ENCODE data around the gene PCDHGC4. TPM values are rescaled to one million over a fixed set of nuclear protein-coding genes. Genes with fewer than 3 reads are reported as not detected.

The PCDHGC4 gene
- total RNA-seq, 1 donor from 2014 or later, result 0.69 TPM

DNA sequence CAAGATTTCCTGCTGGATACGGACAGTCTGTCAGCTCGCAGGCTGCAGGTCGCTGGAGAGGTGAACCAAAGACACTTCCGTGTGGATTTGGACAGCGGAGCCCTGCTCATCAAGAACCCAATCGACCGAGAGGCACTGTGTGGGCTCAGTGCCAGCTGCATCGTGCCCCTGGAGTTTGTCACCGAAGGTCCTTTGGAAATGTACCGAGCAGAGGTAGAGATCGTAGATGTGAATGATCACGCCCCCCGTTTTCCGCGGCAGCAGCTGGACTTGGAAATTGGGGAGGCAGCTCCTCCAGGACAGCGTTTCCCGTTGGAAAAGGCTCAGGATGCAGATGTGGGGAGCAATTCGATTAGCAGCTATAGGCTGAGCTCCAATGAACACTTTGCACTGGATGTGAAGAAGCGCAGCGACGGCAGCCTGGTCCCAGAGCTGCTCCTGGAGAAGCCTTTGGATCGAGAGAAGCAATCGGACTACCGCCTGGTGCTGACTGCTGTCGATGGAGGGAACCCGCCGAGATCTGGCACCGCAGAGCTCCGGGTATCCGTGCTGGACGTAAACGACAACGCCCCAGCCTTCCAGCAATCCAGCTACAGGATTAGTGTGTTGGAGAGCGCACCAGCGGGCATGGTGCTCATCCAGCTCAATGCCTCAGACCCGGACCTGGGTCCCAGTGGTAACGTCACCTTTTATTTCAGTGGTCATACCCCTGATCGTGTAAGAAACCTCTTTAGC, 658 bp downstream of the PCDHGC4 start:
- no peak for ATAC-seq (ENCODE audit: low read depth)
- POLR2A ChIA-PET, result interaction anchor here (0.9 to 1.2 kb wide), 2 partner anchors 10 to 23 kb away, joined by 3 read pairs; no protein-coding TSS in a partner anchor
- H3K4me3 Mint-ChIP-seq, result peak overlapping the region; percentile 61
- no peak overlapping the region for H3K27ac Mint-ChIP-seq
- no peaks in the 10 kb centered on the region for H3K36me3 Mint-ChIP-seq (ENCODE audit: low read depth)
- H3K4me1 Mint-ChIP-seq, result peaks cover 17% of the 10 kb centered on the region
- H3K9me3 Mint-ChIP-seq, result no peaks in the 10 kb centered on the region
- no peak for DNase-seq
- peaks cover 63% of the 10 kb centered on the region for H3K27me3 Mint-ChIP-seq
- CTCF ChIA-PET, result interaction anchor here (0.5 to 1.0 kb wide), 2 partner anchors 38 to 83 kb away, joined by 3 read pairs; no protein-coding TSS in a partner anchor
- intact Hi-C loops (cut with micrococcal nuclease), result no loop called here
- TF ChIP-seq, protein P1, sequence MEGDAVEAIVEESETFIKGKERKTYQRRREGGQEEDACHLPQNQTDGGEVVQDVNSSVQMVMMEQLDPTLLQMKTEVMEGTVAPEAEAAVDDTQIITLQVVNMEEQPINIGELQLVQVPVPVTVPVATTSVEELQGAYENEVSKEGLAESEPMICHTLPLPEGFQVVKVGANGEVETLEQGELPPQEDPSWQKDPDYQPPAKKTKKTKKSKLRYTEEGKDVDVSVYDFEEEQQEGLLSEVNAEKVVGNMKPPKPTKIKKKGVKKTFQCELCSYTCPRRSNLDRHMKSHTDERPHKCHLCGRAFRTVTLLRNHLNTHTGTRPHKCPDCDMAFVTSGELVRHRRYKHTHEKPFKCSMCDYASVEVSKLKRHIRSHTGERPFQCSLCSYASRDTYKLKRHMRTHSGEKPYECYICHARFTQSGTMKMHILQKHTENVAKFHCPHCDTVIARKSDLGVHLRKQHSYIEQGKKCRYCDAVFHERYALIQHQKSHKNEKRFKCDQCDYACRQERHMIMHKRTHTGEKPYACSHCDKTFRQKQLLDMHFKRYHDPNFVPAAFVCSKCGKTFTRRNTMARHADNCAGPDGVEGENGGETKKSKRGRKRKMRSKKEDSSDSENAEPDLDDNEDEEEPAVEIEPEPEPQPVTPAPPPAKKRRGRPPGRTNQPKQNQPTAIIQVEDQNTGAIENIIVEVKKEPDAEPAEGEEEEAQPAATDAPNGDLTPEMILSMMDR (IDR thresholded peaks at IDR 0.05), result no peak

DNA sequence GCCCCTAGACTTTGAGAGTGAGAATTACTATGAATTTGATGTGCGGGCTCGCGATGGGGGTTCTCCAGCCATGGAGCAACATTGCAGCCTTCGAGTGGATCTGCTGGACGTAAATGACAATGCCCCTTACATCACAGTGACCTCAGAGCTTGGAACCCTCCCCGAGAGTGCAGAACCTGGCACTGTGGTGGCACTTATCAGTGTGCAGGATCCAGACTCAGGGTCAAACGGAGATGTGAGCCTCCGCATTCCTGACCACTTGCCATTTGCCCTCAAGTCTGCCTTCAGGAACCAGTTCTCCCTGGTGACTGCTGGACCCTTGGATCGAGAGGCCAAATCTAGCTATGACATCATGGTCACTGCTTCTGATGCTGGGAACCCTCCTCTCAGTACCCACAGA, 1.3 kb downstream of the PCDHGC4 start:
- POLR2A ChIA-PET, result interaction anchor here (1.2 kb wide), 1 partner anchor 22 kb away, joined by 3 read pairs; no protein-coding TSS in a partner anchor
- ATAC-seq (ENCODE audit: low read depth) (no peak), DNase-seq (no peak)
- CTCF ChIA-PET, result interaction anchor here (1.0 to 1.3 kb wide), 2 partner anchors 38 to 56 kb away, joined by 3 to 4 read pairs; partner anchors contain the start of gene PCDHGA12
- Mint-ChIP-seq H3K9me3 (no peaks in the 10 kb centered on the region), H3K4me3 (no peak overlapping the region), H3K27me3 (peaks cover 64% of the 10 kb centered on the region), H3K27ac (no peak overlapping the region), H3K4me1 (peaks cover 19% of the 10 kb centered on the region), H3K36me3 (ENCODE audit: low read depth) (no peaks in the 10 kb centered on the region)
- intact Hi-C loops (cut with micrococcal nuclease), result no loop called here
- TF ChIP-seq, protein P1 (IDR thresholded peaks at IDR 0.05), result no peak

DNA sequence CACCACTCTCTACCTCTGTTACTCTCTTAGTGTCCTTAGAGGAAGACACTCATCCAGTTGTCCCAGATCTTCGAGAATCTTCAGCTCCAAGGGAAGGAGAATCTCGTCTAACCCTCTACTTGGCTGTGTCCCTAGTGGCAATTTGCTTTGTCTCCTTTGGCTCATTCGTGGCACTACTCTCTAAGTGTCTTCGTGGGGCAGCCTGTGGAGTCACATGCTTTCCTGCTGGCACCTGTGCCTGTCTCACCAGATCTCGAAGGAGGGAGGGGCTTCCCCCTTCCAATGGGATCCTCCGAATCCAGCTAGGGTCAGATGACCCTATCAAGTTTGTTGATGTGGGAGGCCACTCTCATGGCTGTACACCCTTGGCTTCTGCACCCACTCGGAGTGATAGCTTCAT, 2.3 kb downstream of the PCDHGC4 start:
- TF ChIP-seq, protein P1 (IDR thresholded peaks at IDR 0.05), result no peak
- CTCF ChIA-PET, result interaction anchor here (1.0 to 1.3 kb wide), 2 partner anchors 37 to 57 kb away, joined by 3 to 4 read pairs; partner anchors contain the start of gene PCDHGA12
- H3K27ac Mint-ChIP-seq, result no peak overlapping the region
- DNase-seq (no peak), ATAC-seq (ENCODE audit: low read depth) (no peak)
- no peaks in the 10 kb centered on the region for H3K9me3 Mint-ChIP-seq
- POLR2A ChIA-PET, result no interaction called here
- no peaks in the 10 kb centered on the region for H3K36me3 Mint-ChIP-seq (ENCODE audit: low read depth)
- peaks cover 65% of the 10 kb centered on the region for H3K27me3 Mint-ChIP-seq
- no peak overlapping the region for H3K4me3 Mint-ChIP-seq
- H3K4me1 Mint-ChIP-seq, result peaks cover 25% of the 10 kb centered on the region
- intact Hi-C loops (cut with micrococcal nuclease), result no loop called here

DNA sequence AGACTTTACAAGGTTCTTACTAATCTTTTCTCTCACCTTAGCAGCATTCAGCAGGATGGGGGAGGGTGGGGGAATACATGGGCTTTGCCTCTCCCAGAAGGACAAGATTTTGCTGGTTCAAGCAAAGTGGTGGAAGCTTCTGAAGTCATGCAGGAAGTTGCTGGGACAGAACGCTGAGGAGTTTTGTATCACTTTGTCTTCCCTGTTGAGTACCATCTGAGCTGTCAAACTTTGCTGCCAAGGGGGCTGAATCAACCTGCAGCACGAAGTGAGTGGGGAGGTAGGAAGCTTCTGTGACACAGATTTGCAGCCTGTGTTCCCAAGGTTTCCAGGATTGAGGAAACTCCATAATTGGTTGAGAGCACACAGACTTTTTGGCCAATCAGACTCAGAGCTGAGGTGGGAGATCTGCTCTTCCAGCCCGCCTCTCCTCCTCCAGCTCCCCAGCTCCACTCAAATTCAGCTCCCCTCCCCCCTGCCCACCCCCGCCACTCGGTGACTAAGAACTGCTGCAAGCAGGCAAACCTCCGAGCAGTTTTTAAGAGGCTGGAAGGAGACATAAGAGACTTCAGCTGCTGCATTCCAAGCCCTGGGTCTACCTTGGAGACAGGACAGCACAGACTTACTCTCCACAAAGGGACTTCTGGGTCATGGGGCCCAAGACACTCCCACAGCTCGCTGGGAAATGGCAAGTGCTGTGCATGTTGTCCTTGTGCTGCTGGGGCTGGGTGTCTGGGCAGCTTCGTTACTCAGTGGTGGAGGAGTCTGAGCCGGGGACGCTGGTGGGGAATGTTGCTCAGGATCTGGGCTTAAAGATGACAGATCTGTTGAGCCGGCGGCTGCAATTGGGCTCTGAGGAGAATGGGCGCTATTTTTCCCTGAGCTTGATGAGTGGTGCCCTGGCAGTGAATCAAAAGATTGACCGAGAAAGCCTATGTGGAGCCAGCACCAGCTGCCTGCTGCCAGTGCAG, 4.0 kb downstream of the PCDHGC4 start, which contains the start of gene PCDHGC5:
PCDHGC5 (plus strand) TSS at position 491 of the 971 bp plus-strand sequence; CDS start at position 651, 160 bp downstream.
- Mint-ChIP-seq H3K27me3 (peaks cover 52% of the 10 kb centered on the region), H3K4me3 (no peak within 1 kb of the TSS), H3K36me3 (ENCODE audit: low read depth) (no peaks in the 10 kb centered on the region), H3K9me3 (no peaks in the 10 kb centered on the region), H3K4me1 (peaks cover 28% of the 10 kb centered on the region), H3K27ac (no peak within 1 kb of the TSS)
- intact Hi-C loops (cut with micrococcal nuclease), result no loop called here
- CTCF ChIA-PET, result interaction anchor here (1.2 kb wide), 1 partner anchor 59 kb away, joined by 3 read pairs; the partner anchor contains the start of gene PCDHGA12
- ATAC-seq (ENCODE audit: low read depth) (no peak), DNase-seq (no peak)
- POLR2A ChIA-PET, result no interaction called here
- TF ChIP-seq, protein P1 (IDR thresholded peaks at IDR 0.05), result no peak
